H1 (cell line): ENCODE measurements around the gene CLDND1.

ENCODE experiments used
- CTCF ChIP-seq, 3 experiments: IDR thresholded peaks; 1 replicate in 2 of 3; 2 replicates in 1 of 3; pipeline versions ENCODE4 v1.5.1 to v1.6.1; 2011; ENCODE audit warnings: low read length in 3 of 3, mild to moderate bottlenecking in 3 of 3, inconsistent platforms in 2 of 3, low read depth in 1 of 3, moderate library complexity in 1 of 3; ENCODE audit not compliant: insufficient read depth in 1 of 3; ENCODE audit errors: control extremely low read depth in 1 of 3
- EZH2 ChIP-seq: fragments of 200-600 bp; sonication (generic); IDR thresholded peaks from 2 replicates; pipeline ENCODE4 v1.7.1; 2012; ENCODE audit warnings: low read depth, mild to moderate bottlenecking, moderate library complexity, low read length, inconsistent platforms; ENCODE audit not compliant: severe bottlenecking
- FOSL1 ChIP-seq: IDR thresholded peaks from 2 replicates; pipeline ENCODE4 v1.6.1; 2011; ENCODE audit warnings: mild to moderate bottlenecking, low read depth, low read length, moderate library complexity; ENCODE audit not compliant: insufficient read depth
- GABPA ChIP-seq: IDR thresholded peaks from 2 replicates; pipeline ENCODE4 v1.6.1; 2011; ENCODE audit warnings: mild to moderate bottlenecking, low read length, moderate library complexity, borderline replicate concordance; ENCODE audit not compliant: insufficient read depth
- NRF1 ChIP-seq: IDR thresholded peaks from 2 replicates; pipeline ENCODE4 v1.6.1; 2011; ENCODE audit warnings: mild to moderate bottlenecking, low read depth, low read length, improper control_type of control experiment
- POLR2A ChIP-seq, 2 experiments: IDR thresholded peaks; 1 replicate in 1 of 2; 2 replicates in 1 of 2; pipeline ENCODE4 v1.6.1; 2011; ENCODE audit warnings: low read depth in 2 of 2, low read length in 2 of 2, mild to moderate bottlenecking in 2 of 2; ENCODE audit errors: control extremely low read depth in 1 of 2
- RAD21 ChIP-seq, 2 experiments: IDR thresholded peaks in 1 of 2; conservative IDR thresholded peaks in 1 of 2; 2 replicates each; pipeline ENCODE4 v1.6.1; 2011; ENCODE audit warnings: low read depth in 2 of 2, low read length in 2 of 2, improper control_type of control experiment in 1 of 2, inconsistent platforms in 1 of 2, mild to moderate bottlenecking in 1 of 2, moderate library complexity in 1 of 2
- RNF2 ChIP-seq: fragments of 200-900, 300-1000 bp; sonication (generic); IDR thresholded peaks from 2 replicates; pipeline ENCODE4 v1.7.1; 2016; ENCODE audit warnings: borderline replicate concordance, low read depth, mild to moderate bottlenecking, antibody characterized with exemption, low read length; ENCODE audit not compliant: poor library complexity, severe bottlenecking; ENCODE audit errors: missing control alignments
- SIX5 ChIP-seq: IDR thresholded peaks from 2 replicates; pipeline ENCODE4 v1.6.1; 2011; ENCODE audit warnings: mild to moderate bottlenecking, low read depth, low read length
- SP2 ChIP-seq: IDR thresholded peaks from 2 replicates; pipeline ENCODE4 v1.6.1; 2012; ENCODE audit warnings: mild to moderate bottlenecking, low read length, inconsistent platforms
- TAF1 ChIP-seq: IDR thresholded peaks from 2 replicates; pipeline ENCODE4 v1.6.1; 2011; ENCODE audit warnings: mild to moderate bottlenecking, low read depth, low read length
- TBP ChIP-seq: IDR thresholded peaks from 2 replicates; pipeline ENCODE4 v1.6.1; 2011; ENCODE audit warnings: low read depth, low read length, improper control_type of control experiment
- YY1 ChIP-seq: IDR thresholded peaks from 2 replicates; pipeline ENCODE4 v1.6.1; 2011; ENCODE audit warnings: low read depth, mild to moderate bottlenecking, low read length

- TF ChIP-seq CTCF (IDR thresholded peaks at IDR 0.05; ENCODE audit: control extremely low read depth in 1 of 3, insufficient read depth in 1 of 3, low read depth in 1 of 3, low read length in 3 of 3), result no peak
- TF ChIP-seq POLR2A (IDR thresholded peaks at IDR 0.05; ENCODE audit: control extremely low read depth in 1 of 2, low read depth in 2 of 2, low read length in 2 of 2), result no peak
- no peak for TF ChIP-seq EZH2
- no peak for TF ChIP-seq TBP
- TF ChIP-seq RNF2, result no peak
- no peak for TF ChIP-seq RAD21 (IDR thresholded peaks at IDR 0.05 in 1 of 2, conservative IDR thresholded peaks at IDR 0.05 in 1 of 2; ENCODE audit: low read depth in 2 of 2, low read length in 2 of 2)
- no peak for TF ChIP-seq TAF1
- no peak for TF ChIP-seq YY1
- TF ChIP-seq GABPA, result no peak
- TF ChIP-seq FOSL1, result no peak
- TF ChIP-seq SP2, result no peak
- TF ChIP-seq SIX5, result no peak
- no peak for TF ChIP-seq NRF1
These were observed 29.1 kb upstream of the CLDND1 start for GRCh38 chr3:98551754-98552153.
